CMK (cell line): Measurements from ENCODE around the gene NEDD9.

Experiments
- DNase-seq: peaks from one replicate; pipeline ENCODE4 v3.0.0-alpha.2; 2010; ENCODE audit warnings: low read depth

The NEDD9 gene

DNA sequence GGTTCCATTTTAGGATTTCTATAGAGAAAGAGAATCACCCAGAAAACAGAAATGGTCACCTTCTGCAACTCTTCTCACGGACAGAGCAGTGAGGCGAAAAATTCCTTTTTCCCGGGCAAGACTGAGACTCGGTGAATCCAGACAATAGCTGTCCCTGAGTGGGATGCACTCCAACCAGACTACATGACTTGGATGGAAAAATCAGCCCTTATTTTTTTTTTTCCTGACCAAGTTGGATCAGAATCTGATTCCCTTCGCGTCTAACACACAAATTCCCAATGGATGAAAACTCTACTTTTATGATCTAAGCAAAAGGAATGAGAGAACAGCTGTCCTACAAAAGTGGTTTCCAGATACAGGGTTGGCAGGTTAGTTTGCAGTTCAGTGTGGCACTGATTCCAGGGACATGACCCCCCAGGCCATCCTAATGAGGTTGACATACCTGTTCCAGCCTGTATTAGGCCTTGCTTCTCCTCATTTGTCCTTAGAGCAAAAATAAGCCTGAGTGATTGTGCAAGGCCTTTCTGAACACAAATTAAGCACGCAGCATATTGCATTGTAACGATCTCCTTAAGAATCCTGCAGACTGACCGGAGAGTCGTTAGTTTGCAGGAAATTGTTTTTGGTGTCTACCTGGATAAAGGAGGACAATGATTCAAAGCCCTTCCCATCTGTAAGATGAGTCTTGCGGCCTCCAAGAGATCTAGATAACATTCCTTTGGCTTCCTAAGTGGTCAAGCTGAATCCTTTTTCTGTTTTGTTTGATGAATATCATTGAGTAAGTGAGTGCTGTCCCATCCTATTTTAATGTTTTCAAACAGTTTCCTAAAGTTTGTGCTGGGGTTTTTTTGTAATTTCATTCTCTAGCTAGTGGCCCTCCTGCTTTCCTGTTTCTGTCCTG is 1.5 kb upstream of the NEDD9 start:
- DNase-seq, result no peak

DNA sequence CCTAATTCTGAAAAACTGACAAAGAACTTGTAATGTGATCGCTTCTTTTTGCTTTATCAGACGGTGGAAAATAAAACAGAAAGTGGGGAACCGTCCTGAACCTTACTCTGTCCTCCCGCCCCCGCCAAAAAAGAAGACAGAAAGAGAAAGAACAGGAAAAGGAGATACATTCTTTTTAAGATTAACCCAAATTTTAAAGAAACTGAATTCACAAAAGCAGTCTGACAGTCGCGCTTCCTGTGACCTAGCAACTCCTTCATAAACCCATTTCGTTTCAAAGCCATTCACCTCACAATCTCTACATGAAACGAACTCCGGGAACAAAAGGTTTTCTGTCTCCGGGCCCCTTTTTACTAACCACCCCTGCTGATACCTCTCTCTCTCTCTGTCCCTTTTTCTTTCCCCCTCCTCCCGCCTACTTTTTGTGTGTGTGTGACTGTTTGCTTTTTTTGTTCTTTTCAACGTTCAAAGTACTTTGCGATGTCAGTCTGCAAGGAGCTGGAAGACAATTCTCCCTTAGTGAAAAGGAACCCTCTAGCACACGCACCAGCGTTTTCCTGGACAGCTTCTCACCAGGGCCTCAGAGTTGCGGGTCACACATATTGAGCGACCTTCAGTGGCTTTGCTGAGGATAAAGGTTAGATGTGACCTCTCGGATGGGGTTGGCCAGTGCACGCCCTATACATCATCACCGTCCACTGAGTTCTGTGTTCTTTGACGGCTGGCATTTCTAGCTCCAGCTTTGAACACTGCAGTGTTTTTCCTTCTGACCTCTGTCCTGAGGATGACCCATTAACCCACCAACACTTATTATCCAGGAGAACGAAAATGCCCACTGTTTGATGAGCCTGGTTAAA is 530 bp upstream of the NEDD9 start:
- DNase-seq, result no peak

- DNase-seq, result no peak
Observed at GRCh38 chr6:11231564-11232192, 790 bp downstream of the NEDD9 start.

- no peak for DNase-seq
Observed at GRCh38 chr6:11231108-11231463, 1.4 kb downstream of the NEDD9 start.

- DNase-seq, result no peak
Observed at GRCh38 chr6:11230158-11231107, 2.0 kb downstream of the NEDD9 start.

GRCh38 chr6:11229655-11230046 is 2.8 kb downstream of the NEDD9 start:
- no peak for DNase-seq

DNA sequence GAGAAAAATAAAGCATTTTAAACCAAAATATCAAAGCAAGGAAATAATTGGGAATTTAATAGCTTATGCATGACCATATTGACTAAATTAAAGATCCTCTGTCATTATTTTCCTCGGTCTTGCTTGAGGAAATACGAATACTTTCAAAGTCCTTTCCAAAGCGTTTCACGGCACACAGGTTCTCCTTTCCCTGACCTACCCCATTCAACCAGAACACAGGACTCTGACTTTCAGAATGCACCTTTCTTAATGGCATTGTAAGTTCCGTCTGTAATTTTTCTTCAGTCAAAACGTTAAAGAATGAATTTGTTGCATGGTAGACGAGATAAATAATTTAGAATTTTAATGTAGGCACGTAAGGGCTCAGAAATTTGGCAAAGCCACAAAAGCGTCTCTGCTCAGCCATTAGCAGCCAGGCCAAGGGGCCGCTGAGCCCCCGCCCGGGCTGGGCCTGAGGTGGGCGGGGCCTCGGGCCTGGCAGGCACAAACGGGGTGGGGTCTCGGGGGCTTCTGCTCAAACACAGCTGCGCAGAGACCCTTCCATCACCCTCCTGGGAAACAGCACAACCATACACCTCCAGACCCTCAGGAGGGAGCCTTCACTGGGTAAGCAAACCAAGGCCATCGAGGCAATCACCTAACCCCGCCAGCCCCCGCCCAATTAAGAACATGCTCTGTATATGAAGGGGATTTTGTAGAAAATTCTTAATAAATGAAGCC is 3.4 kb downstream of the NEDD9 start:
- no peak for DNase-seq

- no peak for DNase-seq
Observed at GRCh38 chr6:11227698-11228097, 4.8 kb downstream of the NEDD9 start.

DNA sequence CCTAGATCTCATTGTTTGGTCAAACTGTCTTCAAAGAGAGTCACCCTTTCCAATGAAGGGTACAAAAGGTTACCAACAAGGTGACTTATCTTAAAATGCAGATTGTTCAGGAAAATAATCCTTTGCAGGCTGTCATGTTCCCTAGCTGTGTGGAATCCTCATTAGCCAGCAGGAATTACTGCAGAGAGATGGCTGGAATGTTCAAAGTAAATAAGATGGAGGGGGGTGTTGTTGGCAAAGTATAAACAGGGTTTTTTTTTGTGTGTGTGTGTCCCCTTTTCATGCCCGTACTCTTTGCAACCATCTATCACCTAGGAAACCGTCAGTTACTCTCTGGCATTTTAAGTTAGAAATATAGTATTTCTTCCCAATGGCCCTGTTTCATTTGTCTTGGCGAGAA is 6.5 kb downstream of the NEDD9 start:
- DNase-seq, result no peak

GRCh38 chr6:11224966-11225463 is 7.5 kb downstream of the NEDD9 start:
- no peak for DNase-seq

DNA sequence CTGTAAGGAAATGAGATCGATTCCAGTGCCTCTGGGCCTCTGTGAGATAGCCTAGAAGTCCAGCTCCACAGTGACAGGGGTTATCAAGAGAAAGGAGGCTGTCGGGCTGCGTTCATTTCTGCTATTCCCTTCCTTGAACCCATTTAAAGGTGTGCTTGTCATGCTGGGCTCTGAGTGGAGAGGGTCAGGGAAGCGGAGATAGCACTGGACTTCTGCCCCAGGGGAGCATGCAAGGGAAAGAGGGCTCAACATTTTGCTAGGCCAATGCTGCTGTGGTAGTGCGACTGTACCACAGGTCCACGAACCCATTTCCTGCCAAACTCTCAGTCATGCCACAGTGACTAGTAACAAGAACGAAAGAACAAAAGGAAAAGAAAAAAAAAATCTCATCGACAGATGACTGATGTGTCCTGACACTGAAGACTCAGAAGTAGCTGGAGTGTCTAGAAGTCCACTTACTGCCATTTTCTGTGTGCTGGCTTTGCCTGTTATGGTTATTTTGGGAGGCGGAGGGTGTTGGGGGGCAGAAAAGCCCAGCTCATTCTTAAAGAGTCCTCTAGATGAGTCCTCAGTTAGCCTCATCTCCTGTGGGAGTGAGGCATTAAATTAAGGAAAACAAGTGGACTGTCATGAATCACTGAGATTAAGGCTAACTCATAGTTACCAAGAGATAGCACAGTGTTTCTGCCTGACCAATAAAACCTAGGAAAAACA is 8.1 kb downstream of the NEDD9 start:
- no peak for DNase-seq

- no peak for DNase-seq
Observed at GRCh38 chr6:11223286-11223864, 9.1 kb downstream of the NEDD9 start.

DNA sequence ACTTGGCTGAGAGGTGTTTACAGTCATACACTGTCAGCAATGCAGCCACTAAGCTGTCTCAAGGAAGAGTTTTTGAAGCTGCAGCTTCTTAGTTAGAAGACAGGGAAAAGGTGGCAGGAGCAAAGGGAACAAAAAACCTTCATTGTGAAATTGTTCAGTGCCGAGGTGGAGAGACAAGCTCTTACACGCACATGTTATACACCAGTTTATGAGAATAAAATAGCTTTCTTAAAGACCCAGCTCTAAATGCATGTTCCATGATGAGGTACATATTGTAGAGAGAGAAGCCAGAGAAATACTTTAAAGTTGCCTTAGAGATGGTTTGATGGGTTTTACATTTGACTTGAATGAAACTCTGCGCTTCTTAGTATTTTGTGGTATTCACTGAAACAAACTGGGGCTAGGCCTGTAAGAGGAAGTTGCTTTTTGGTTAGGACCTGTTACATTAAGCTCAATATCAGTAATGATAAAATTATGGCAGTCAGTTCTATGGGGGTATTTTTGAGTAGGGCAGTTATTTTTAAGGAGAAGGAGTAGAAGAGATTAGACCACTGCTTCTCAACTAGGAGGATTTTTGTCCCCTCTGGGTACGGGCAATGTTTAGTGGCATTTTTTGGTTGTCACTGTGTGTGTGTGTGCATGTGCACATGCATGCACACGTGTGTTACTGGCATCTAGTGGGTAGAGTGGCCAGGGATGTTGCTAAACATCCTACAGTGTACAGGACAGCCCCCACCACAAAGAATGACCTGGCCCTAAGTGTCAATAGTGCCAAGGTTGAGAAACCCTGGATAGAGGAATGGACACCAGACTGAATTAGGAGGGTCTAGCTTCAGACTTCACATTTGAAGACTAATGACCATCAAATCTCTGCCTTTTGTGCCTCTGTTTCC is 9.8 kb downstream of the NEDD9 start:
- DNase-seq, result no peak

- DNase-seq, result no peak
Observed at GRCh38 chr6:11221623-11222384, 10.7 kb downstream of the NEDD9 start.

- no peak for DNase-seq
Observed at GRCh38 chr6:11219400-11219834, 13.1 kb downstream of the NEDD9 start.

- no peak for DNase-seq
Observed at GRCh38 chr6:11218538-11219399, 13.7 kb downstream of the NEDD9 start.

DNA sequence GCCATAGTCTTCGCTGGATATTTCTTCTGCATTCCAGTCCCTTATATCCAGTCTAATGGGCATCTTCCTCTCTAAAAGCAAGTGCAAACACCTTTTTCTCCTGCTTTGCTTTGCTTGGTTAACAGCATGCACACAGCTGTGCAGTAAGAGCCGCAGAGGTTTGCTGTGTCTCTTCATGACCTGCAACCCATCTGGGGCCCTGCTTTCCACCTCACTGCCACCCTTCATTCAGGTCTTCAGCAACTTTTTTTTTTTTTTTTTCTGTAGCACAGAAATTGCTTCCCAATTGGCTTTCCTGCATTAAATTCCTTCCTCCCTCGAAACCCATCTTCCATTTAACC is 14.4 kb downstream of the NEDD9 start:
- no peak for DNase-seq
